Chondrocyte (in vitro differentiated cells): ENCODE measurements around the gene ZNF518A. TPM values are rescaled to one million over a fixed set of nuclear protein-coding genes. Genes with fewer than 3 reads are reported as not detected.

Experiments used
- DNase-seq: peaks from one replicate; pipeline ENCODE4 v3.0.0; 2021; ENCODE audit warnings: mixed read lengths, low spot score
- H3K27ac Mint-ChIP-seq: one replicate; pipeline ENCODE4 v1.8.0; 2021; ENCODE audit warnings: mild to moderate bottlenecking, moderate library complexity, mixed read lengths; ENCODE audit not compliant: unreplicated experiment
- H3K27me3 Mint-ChIP-seq: 2 replicates; pipeline ENCODE4 v1.8.0; 2021; ENCODE audit warnings: low read depth, mixed read lengths
- H3K36me3 Mint-ChIP-seq: 2 replicates; pipeline ENCODE4 v1.8.0; 2021; ENCODE audit warnings: low read depth, mixed read lengths
- H3K4me1 Mint-ChIP-seq: 2 replicates; pipeline ENCODE4 v1.8.0; 2021; ENCODE audit warnings: low read depth, mild to moderate bottlenecking, mixed read lengths
- H3K4me3 Mint-ChIP-seq: one replicate; pipeline ENCODE4 v1.8.0; 2021; ENCODE audit warnings: mild to moderate bottlenecking, moderate library complexity, mixed read lengths; ENCODE audit not compliant: unreplicated experiment
- H3K9me3 Mint-ChIP-seq: 2 replicates; pipeline ENCODE4 v1.8.0; 2021; ENCODE audit warnings: low read depth, mixed read lengths
- CTCF ChIP-seq: fragments of 200-600 bp; sonication (generic); IDR thresholded peaks from 2 replicates; pipeline ENCODE4 v1.5.0; 2021; ENCODE audit warnings: antibody characterized with exemption, mild to moderate bottlenecking, moderate library complexity
- total RNA-seq: library from RNA; stranded (reverse); gene quantifications from 3 replicates; pipeline ENCODE4 v1.2.1, GENCODE V29; 2021

Gene ZNF518A
- total RNA-seq, 1 donor from 2014 or later: 10.9 TPM

GRCh38 chr10:96137567-96137966 lies 7.5 kb downstream of the ZNF518A start:
- Mint-ChIP-seq H3K27ac (no peak overlapping the region), H3K27me3 (no peaks in the 10 kb centered on the region), H3K4me1 (peaks cover 15% of the 10 kb centered on the region), H3K9me3 (no peaks in the 10 kb centered on the region), H3K4me3 (no peak overlapping the region), H3K36me3 (peaks cover 32% of the 10 kb centered on the region)
- no peak for DNase-seq
- TF ChIP-seq CTCF: no peak

GRCh38 chr10:96138102-96138501 lies 8.0 kb downstream of the ZNF518A start:
- Mint-ChIP-seq H3K9me3 (no peaks in the 10 kb centered on the region), H3K4me3 (no peak overlapping the region), H3K4me1 (peaks cover 19% of the 10 kb centered on the region), H3K36me3 (peaks cover 32% of the 10 kb centered on the region), H3K27me3 (no peaks in the 10 kb centered on the region), H3K27ac (no peak overlapping the region)
- no peak for DNase-seq
- no peak for TF ChIP-seq CTCF

- no peak for TF ChIP-seq CTCF
- DNase-seq: no peak
- Mint-ChIP-seq H3K4me1 (peaks cover 8% of the 10 kb centered on the region), H3K36me3 (peaks cover 37% of the 10 kb centered on the region), H3K27ac (no peak overlapping the region), H3K27me3 (no peaks in the 10 kb centered on the region), H3K4me3 (no peak overlapping the region), H3K9me3 (no peaks in the 10 kb centered on the region)
Observed at GRCh38 chr10:96152437-96152836, 22.3 kb downstream of the ZNF518A start.

- Mint-ChIP-seq H3K36me3 (peaks cover 40% of the 10 kb centered on the region), H3K27me3 (no peaks in the 10 kb centered on the region), H3K27ac (no peak overlapping the region), H3K4me1 (peaks cover 8% of the 10 kb centered on the region), H3K4me3 (no peak overlapping the region), H3K9me3 (no peaks in the 10 kb centered on the region)
- no peak for DNase-seq
- no peak for TF ChIP-seq CTCF
Observed at GRCh38 chr10:96153070-96153469, 23.0 kb downstream of the ZNF518A start.

GRCh38 chr10:96165726-96166125 lies 35.6 kb downstream of the ZNF518A start:
- peaks cover 31% of the 10 kb centered on the region for H3K9me3 Mint-ChIP-seq
- DNase-seq: no peak
- TF ChIP-seq CTCF: no peak
- no peak overlapping the region for H3K4me3 Mint-ChIP-seq
- peaks cover 18% of the 10 kb centered on the region for H3K36me3 Mint-ChIP-seq
- H3K27ac Mint-ChIP-seq: no peak overlapping the region
- no peaks in the 10 kb centered on the region for H3K27me3 Mint-ChIP-seq
- H3K4me1 Mint-ChIP-seq: no peaks in the 10 kb centered on the region
